Small intestine (tissue), 7 donors: ENCODE results near the gene EGFL6. TPM values are rescaled to one million over a fixed set of nuclear protein-coding genes. Genes with fewer than 3 reads are reported as not detected.
"Not testable (repeated sequence)": the region's sequence is repeated elsewhere in the genome, so short reads cannot be mapped to it uniquely, and the experiment has no call there.

Experiments used
- DNase-seq, 2 donors: peaks; one replicate each; pipeline versions ENCODE4 v3.0.0 to v3.0.0-alpha.2; 2013
- FAIRE-seq: peaks from 2 replicates; lab custom pipeline; 2012; peaks lifted over from hg19 to GRCh38; lab: Jason Lieb, UNC
- H3K27ac ChIP-seq, 3 donors: one replicate each; pipeline ENCODE4 v1.5.1; 2013; ENCODE audit warnings: low read length in 2 of 3, mild to moderate bottlenecking in 2 of 3, control low read depth in 1 of 3, inconsistent platforms in 1 of 3, low read depth in 1 of 3, moderate library complexity in 1 of 3
- H3K27me3 ChIP-seq, 3 donors: one replicate each; pipeline ENCODE4 v1.6.1; 2013; ENCODE audit warnings: low read length in 3 of 3, inconsistent platforms in 1 of 3; ENCODE audit not compliant: control insufficient read depth in 3 of 3, insufficient read depth in 3 of 3
- H3K36me3 ChIP-seq, 3 donors: one replicate each; pipeline ENCODE4 v1.6.1; 2013; ENCODE audit warnings: low read length in 3 of 3, inconsistent platforms in 1 of 3, low read depth in 1 of 3, mild to moderate bottlenecking in 1 of 3, moderate library complexity in 1 of 3; ENCODE audit not compliant: control insufficient read depth in 3 of 3, insufficient read depth in 2 of 3
- H3K4me1 ChIP-seq, 3 donors: one replicate each; pipeline ENCODE4 v1.6.1; 2013; ENCODE audit warnings: low read length in 2 of 3, inconsistent platforms in 1 of 3, low read depth in 1 of 3, mild to moderate bottlenecking in 1 of 3, moderate library complexity in 1 of 3; ENCODE audit not compliant: control insufficient read depth in 3 of 3, insufficient read depth in 2 of 3
- H3K4me3 ChIP-seq, 3 donors: one replicate each; pipeline ENCODE4 v1.5.1; 2013; ENCODE audit warnings: low read length in 3 of 3, control low read depth in 1 of 3, inconsistent platforms in 1 of 3, low read depth in 1 of 3, mild to moderate bottlenecking in 1 of 3, moderate library complexity in 1 of 3
- H3K9me3 ChIP-seq, 2 donors: one replicate each; pipeline ENCODE4 v1.6.1; 2013; ENCODE audit warnings: low read depth in 1 of 2, low read length in 1 of 2; ENCODE audit not compliant: control insufficient read depth in 2 of 2, insufficient read depth in 1 of 2
- WGBS, 3 donors: extraction: QIAGEN DNeasy Blood & Tissue Kit; methylation state at CpG; one replicate each; pipeline ENCODE4 v1.1.7; 2013; 5-methylcytosine and 5-hydroxymethylcytosine counted together
- polyA plus RNA-seq, 4 donors: library from polyadenylated mRNA; stranded (reverse) in 3 of 4; unstranded in 1 of 4; fragments of 200-250 nt in 3 of 4; fragments of 120-200 nt in 1 of 4; gene quantifications; one replicate each; pipeline versions ENCODE4 v1.2.1 to v1.2.3, GENCODE V29; 2013
- donor health status: healthy with polysubstance abuse.
- donor health status: control.
- donor health status: control.
- donor health status: Bipolar disorder and iron deficiency.
- donor health status: healthy.

Gene EGFL6
- polyA plus RNA-seq, 4 donors = 0.69 to 0.72 TPM; not detected in 2

DNA sequence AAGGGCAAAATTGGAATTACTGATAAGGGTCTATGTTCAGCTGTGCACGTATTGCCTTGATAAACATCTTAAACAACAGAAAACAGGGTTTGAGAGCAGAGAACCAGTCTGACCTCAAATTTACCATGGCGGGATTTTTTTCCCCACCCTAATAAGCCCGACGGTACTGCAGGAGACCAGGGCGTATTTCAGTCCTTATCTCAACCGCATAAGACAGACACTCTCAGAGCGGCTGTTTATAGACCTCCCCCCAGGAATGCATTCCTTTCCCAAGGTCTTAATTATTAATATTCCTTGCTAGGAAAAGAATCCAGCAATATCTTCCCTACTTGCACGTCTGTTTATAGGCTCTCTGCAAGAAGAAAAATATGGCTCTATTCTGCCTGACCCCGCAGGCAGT lies 67.8 kb downstream of the EGFL6 start:
- 81 to 92% (median 85%) methylated on average over 9 of the region's 9 CpGs for WGBS, 3 donors
- not testable (repeated sequence) for H3K27me3 ChIP-seq, FAIRE-seq

DNA sequence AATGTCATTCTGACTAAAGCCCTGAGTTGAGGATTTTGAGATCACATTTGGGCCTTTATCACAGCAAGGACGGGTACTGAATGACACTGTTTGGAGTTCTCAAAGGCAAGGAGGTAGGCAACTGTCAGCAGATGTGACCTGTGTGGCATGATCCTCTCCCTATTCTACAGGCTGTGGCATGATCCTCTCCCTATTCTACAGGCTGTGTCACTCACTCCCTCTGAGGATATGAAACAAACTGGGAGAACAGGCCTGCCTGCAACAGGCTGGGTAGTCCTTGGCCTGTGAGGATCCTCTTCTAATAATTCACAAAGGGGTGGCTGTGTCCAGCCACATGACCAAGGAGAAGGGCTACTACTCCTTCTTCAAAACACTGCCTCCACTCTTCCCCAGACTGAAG lies 68.6 kb downstream of the EGFL6 start:
- no peak overlapping the region for H3K4me3 ChIP-seq
- no peak overlapping the region for H3K27ac ChIP-seq
- no peak for DNase-seq
- 50 to 88% (median 67%) methylated on average over 1 of the region's 1 CpG for WGBS, 3 donors
- no peaks in the 10 kb centered on the region for H3K27me3 ChIP-seq
- peaks cover 0 to 14% of the 10 kb centered on the region in 2 donors for H3K9me3 ChIP-seq
- no peaks in the 10 kb centered on the region for H3K36me3 ChIP-seq
- no peak for FAIRE-seq
- H3K4me1 ChIP-seq = no peaks in the 10 kb centered on the region

More for the DNA sequence above, 67.8 kb downstream of the EGFL6 start:
- peaks cover 0 to 14% of the 10 kb centered on the region in 2 donors for H3K9me3 ChIP-seq
- not testable (repeated sequence) for H3K4me1 ChIP-seq, H3K4me3 ChIP-seq, DNase-seq, H3K36me3 ChIP-seq, H3K27ac ChIP-seq

DNA sequence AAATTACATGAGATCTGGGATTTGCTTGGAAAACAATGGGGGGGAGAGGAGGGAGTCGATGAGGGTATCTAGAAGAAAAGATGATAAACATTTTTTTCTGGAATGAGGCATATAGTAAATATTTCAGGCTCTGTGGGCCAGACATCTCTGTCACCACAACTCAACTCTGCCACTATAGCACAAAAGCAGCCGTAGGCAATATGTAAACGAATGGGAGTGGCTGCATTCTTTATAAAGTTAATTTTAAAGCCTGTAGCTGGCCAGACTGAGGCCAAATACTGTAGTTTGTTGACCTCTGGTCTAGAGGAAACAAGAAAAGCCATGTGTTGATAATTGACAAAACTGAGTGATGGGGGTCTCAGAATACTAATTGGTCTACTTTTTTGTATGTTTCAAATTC lies 69.4 kb downstream of the EGFL6 start:
- no peaks in the 10 kb centered on the region for H3K36me3 ChIP-seq
- DNase-seq = no peak
- H3K9me3 ChIP-seq = peaks cover 0 to 14% of the 10 kb centered on the region in 2 donors
- 25 to 35% (median 31%) methylated on average over 3 of the region's 3 CpGs for WGBS, 3 donors
- H3K4me1 ChIP-seq = no peaks in the 10 kb centered on the region
- no peak overlapping the region for H3K27ac ChIP-seq
- FAIRE-seq = no peak
- no peak overlapping the region for H3K4me3 ChIP-seq
- no peaks in the 10 kb centered on the region for H3K27me3 ChIP-seq

GRCh38 chrX:13641684-13642083 lies 72.3 kb downstream of the EGFL6 start:
- FAIRE-seq, H3K27me3 ChIP-seq, H3K27ac ChIP-seq, H3K4me3 ChIP-seq, H3K36me3 ChIP-seq, H3K4me1 ChIP-seq, H3K9me3 ChIP-seq, DNase-seq: not testable (repeated sequence)
- 54 to 93% (median 63%) methylated on average over 2 of the region's 4 CpGs for WGBS, 3 donors

GRCh38 chrX:13645464-13646153 lies 76.2 kb downstream of the EGFL6 start:
- 60 to 66% (median 64%) methylated on average over 9 of the region's 9 CpGs for WGBS, 3 donors
- H3K4me1 ChIP-seq = peaks cover 0 to 8% (median 0%) of the 10 kb centered on the region in 3 donors

DNA sequence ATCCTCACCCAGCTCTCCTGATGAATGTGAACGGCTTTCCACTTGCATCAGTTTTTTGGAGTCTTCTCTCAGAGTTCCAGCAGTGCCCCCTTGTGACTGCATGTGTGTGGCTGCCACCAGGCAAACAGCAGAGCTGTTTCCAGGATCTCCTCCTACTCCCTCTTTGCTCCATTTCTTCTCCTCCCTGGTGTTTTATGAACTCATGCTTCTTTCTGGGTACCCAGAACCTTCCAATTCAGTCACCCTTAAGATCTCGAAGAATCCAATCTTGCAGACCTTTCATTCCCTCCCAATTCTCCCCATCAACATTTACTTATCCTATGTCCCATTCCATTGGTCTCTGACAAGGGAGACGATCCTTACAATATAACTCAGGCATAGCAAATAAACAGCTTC lies 76.8 kb downstream of the EGFL6 start:
- FAIRE-seq (no peak), DNase-seq (peak; percentile 55)
- Histone ChIP-seq H3K9me3 (no peaks in the 10 kb centered on the region), H3K4me3 (no peak overlapping the region), H3K27me3 (no peaks in the 10 kb centered on the region), H3K4me1 (peaks cover 0 to 8% (median 0%) of the 10 kb centered on the region in 3 donors), H3K36me3 (no peaks in the 10 kb centered on the region), H3K27ac (no peak overlapping the region)
- WGBS, 3 donors = 26 to 37% (median 37%) methylated on average over 3 of the region's 3 CpGs

More at GRCh38 chrX:13645464-13646153, 76.2 kb downstream of the EGFL6 start:
- DNase-seq (no peak), FAIRE-seq (no peak)
- Histone ChIP-seq H3K27ac (no peak overlapping the region), H3K36me3 (no peaks in the 10 kb centered on the region), H3K9me3 (no peaks in the 10 kb centered on the region), H3K27me3 (no peaks in the 10 kb centered on the region), H3K4me3 (no peak overlapping the region)

DNA sequence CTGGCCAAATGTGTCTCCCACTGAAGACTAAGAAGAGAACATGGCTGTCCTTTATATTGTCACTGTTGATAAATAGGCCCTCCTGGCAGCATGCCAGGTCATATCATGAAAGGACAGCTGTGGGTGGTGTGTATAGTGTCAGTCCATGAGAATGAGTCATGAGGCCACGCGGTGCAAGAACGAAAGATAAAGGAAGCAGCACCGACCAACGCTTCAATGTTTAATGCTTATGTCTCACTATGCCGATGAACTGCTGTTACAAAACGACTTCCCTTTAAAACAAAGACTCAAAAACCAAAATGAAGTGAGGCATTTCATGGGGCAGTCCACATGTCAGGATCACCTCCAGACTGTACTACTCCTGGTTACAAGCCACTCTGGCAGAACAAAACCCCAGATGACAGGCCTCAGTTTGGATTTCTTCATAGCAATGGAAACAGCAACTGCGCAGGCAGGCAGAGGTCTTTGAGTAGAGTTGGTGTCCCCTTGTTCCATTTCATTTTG lies 78.4 kb downstream of the EGFL6 start:
- Histone ChIP-seq H3K27ac (peak overlapping the region in 2 of 3 donors; percentile 75 to 80), H3K36me3 (no peaks in the 10 kb centered on the region), H3K4me1 (peaks cover 0 to 13% (median 0%) of the 10 kb centered on the region in 3 donors), H3K4me3 (no peak overlapping the region), H3K27me3 (no peaks in the 10 kb centered on the region), H3K9me3 (no peaks in the 10 kb centered on the region)
- DNase-seq = peak; percentile 90 to 93
- FAIRE-seq = no peak
- WGBS, 3 donors = 13 to 35% (median 17%) methylated on average over 8 of the region's 8 CpGs

- not testable (repeated sequence) for H3K4me3 ChIP-seq, DNase-seq, H3K9me3 ChIP-seq, FAIRE-seq, H3K27me3 ChIP-seq, H3K36me3 ChIP-seq
- peaks cover 0 to 13% (median 0%) of the 10 kb centered on the region in 3 donors for H3K4me1 ChIP-seq
- peak overlapping the region in 1 of 3 donors; percentile 80 for H3K27ac ChIP-seq
- 78 to 100% (median 92%) methylated on average over 2 of the region's 2 CpGs for WGBS, 3 donors
These were observed 78.9 kb downstream of the EGFL6 start for GRCh38 chrX:13648336-13648735.
